GM12878 (cell line): ENCODE measurements around the gene TMEM225B.

ENCODE experiments used
- CBFB ChIP-seq: IDR thresholded peaks from 2 replicates; pipeline ENCODE4 v1.6.1; 2016; ENCODE audit warnings: antibody characterized with exemption, low read depth
- CTCF ChIP-seq, 3 experiments: IDR thresholded peaks in 2 of 3; conservative IDR thresholded peaks in 1 of 3; 2 replicates each; pipeline ENCODE4 v1.5.1; 2011; ENCODE audit warnings: low read depth in 3 of 3, low read length in 3 of 3, mild to moderate bottlenecking in 3 of 3, control low read depth in 2 of 3, moderate library complexity in 2 of 3, inconsistent platforms in 1 of 3, mixed read lengths in 1 of 3; ENCODE audit not compliant: control insufficient read depth in 2 of 3, insufficient read depth in 1 of 3; ENCODE audit errors: extremely low read depth in 1 of 3
- E2F4 ChIP-seq: IDR thresholded peaks from 2 replicates; pipeline ENCODE4 v1.6.1; 2012; ENCODE audit warnings: low read depth, low read length, improper control_type of control experiment
- IKZF2 ChIP-seq, 2 experiments: fragments of 450-650 bp; IDR thresholded peaks; 2 replicates each; pipeline ENCODE4 v1.6.1; 2017; ENCODE audit warnings: mild to moderate bottlenecking in 2 of 2, moderate library complexity in 2 of 2
- PKNOX1 ChIP-seq: fragments of 450-650 bp; IDR thresholded peaks from 2 replicates; pipeline ENCODE4 v1.6.1; 2016; ENCODE audit warnings: mild to moderate bottlenecking
- RFX5 ChIP-seq: IDR thresholded peaks from 2 replicates; pipeline ENCODE4 v1.6.1; 2011; ENCODE audit warnings: low read depth, low read length, improper control_type of control experiment
- SP1 ChIP-seq: IDR thresholded peaks from one replicate; pipeline ENCODE4 v1.6.1; 2011; ENCODE audit warnings: low read depth, low read length

DNA sequence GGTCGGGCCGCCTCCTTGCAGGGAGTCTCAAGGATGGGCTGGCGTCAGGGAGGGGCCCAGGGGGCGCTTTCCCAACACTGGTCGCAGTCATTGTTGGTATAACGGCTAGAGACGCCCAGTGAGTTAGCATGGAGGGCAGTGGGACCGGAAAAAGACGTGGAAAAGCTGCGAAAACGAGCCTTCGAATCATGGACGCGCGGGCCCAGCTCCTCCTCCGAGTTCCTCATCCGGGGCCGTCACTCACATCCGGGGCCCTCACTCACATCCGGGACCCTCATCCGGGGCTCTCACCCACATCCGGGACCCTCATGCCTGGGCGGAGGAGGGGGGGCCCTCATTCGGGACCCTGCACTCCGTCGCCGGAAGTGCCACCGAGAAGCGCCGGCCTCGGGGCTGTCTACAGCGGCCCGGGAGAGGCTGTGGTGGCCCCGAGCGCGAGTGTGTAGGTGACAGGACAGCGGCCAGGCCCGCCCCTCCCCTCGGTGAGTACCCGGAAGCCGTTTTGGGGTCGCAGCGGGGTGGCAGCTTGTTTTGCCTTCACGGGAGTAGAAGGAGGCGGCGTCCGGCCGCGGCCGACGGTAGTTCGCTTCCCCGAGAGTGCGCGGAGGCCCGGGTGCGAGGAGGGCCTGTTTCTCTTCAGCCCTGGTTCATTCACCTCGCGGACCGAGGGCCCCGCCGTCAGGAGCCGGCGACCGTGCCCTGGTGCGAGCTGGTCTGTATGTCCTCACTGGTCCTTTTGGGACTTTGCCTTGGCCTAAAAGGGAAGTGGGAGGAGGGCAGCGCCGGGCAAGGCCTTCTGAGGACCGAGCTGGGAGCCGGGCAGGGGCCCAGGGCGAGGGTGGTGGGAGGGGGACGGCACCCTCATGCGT lies 39.5 kb upstream of the TMEM225B start, which contains the start of gene ZNF655:
- TF ChIP-seq IKZF2 (IDR thresholded peaks at IDR 0.05) (peak; percentile 14 to 99; a peak in 2 of 4 replicates), CBFB (no peak; the same call in none of the 2 replicates), CTCF (IDR thresholded peaks at IDR 0.05 in 2 of 3, conservative IDR thresholded peaks at IDR 0.05 in 1 of 3; ENCODE audit: control insufficient read depth in 2 of 3, extremely low read depth in 1 of 3, insufficient read depth in 1 of 3, low read depth in 3 of 3, low read length in 3 of 3) (no peak), SP1 (no peak), PKNOX1 (peak; percentile 96), E2F4 (no peak), RFX5 (no peak)
